Lower leg skin (tissue), 4 donors: Measurements from ENCODE around the gene ARHGAP8. TPM values are rescaled to one million over a fixed set of nuclear protein-coding genes. Genes with fewer than 3 reads are reported as not detected.

Experiments used
- DNase-seq, 2 donors: peaks; one replicate each; pipeline ENCODE4 v3.0.0-alpha.2; 2019; ENCODE audit warnings: low spot score in 2 of 2
- H3K4me3 ChIP-seq: fragments of 200-600 bp; sonication (generic); 2 replicates; pipeline ENCODE4 v1.5.1; 2017; ENCODE audit warnings: mild to moderate bottlenecking, low read depth; ENCODE audit not compliant: poor library complexity, severe bottlenecking
- CTCF ChIP-seq, 3 donors: fragments of 450-650 bp; IDR thresholded peaks; one replicate each; pipeline ENCODE4 v1.5.1; 2016; ENCODE audit warnings: antibody characterized with exemption in 3 of 3, mild to moderate bottlenecking in 3 of 3, moderate library complexity in 2 of 3
- POLR2A ChIP-seq, 2 donors: fragments of 450-650 bp; IDR thresholded peaks; one replicate each; pipeline ENCODE4 v1.6.1; 2016 to 2017; ENCODE audit warnings: antibody characterized with exemption in 2 of 2, mild to moderate bottlenecking in 1 of 2, moderate library complexity in 1 of 2
- WGBS, 2 donors: methylation state at CpG; one replicate each; pipeline ENCODE4 v1.1.5; 2018; 5-methylcytosine and 5-hydroxymethylcytosine counted together
- intact Hi-C: fragments of 100-400 bp; cut with DNase I; formaldehyde crosslinking; loops from one replicate; pipeline ENCODE4 v1.15.0; 2023; ENCODE audit warnings: low total_unique reads
- total RNA-seq, 4 donors: library from RNA; depleted of rRNA; stranded (reverse); fragments of >200 nt; gene quantifications; one replicate each; pipeline ENCODE4 v1.1.0, GENCODE V29; 2016

ARHGAP8 gene
- total RNA-seq, 4 donors from 2014 or later, result 2.9 to 3.4 (median 3.2) TPM

GRCh38 chr22:44764974-44765373, 12.6 kb downstream of the ARHGAP8 start:
- TF ChIP-seq POLR2A (IDR thresholded peaks at IDR 0.05) (no peak), CTCF (IDR thresholded peaks at IDR 0.05) (no peak)
- no peak overlapping the region for H3K4me3 ChIP-seq
- 51% methylated on average over 4 of the region's 4 CpGs for WGBS, 2 donors
- DNase-seq, result no peak
- intact Hi-C loops, result no loop called here

- WGBS, 2 donors, result 62 to 69% methylated on average over 21 to 23 of the region's 23 CpGs
- no peak for DNase-seq
- no peak for TF ChIP-seq CTCF (IDR thresholded peaks at IDR 0.05)
- TF ChIP-seq POLR2A (IDR thresholded peaks at IDR 0.05), result no peak
- intact Hi-C loops, result no loop called here
- no peak overlapping the region for H3K4me3 ChIP-seq
These were observed 13.4 kb downstream of the ARHGAP8 start for GRCh38 chr22:44765571-44766285.

- intact Hi-C loops, result no loop called here
- no peak for TF ChIP-seq CTCF (IDR thresholded peaks at IDR 0.05)
- no peak for TF ChIP-seq POLR2A (IDR thresholded peaks at IDR 0.05)
These were observed 20.7 kb downstream of the ARHGAP8 start for GRCh38 chr22:44773082-44773481.

GRCh38 chr22:44775862-44776261, 23.5 kb downstream of the ARHGAP8 start:
- intact Hi-C loops, result no loop called here
- no peak overlapping the region for H3K4me3 ChIP-seq
- no peak for DNase-seq
- 76% methylated on average over 5 of the region's 5 CpGs for WGBS, 2 donors
- TF ChIP-seq CTCF (IDR thresholded peaks at IDR 0.05), result no peak

More at GRCh38 chr22:44773082-44773481, 20.7 kb downstream of the ARHGAP8 start:
- no peak overlapping the region for H3K4me3 ChIP-seq
- 93 to 96% methylated on average over 1 of the region's 1 CpG for WGBS, 2 donors
- no peak for DNase-seq

GRCh38 chr22:44776605-44777363, 24.4 kb downstream of the ARHGAP8 start:
- no peak for TF ChIP-seq POLR2A (IDR thresholded peaks at IDR 0.05)
- no peak for TF ChIP-seq CTCF (IDR thresholded peaks at IDR 0.05)
- intact Hi-C loops, result no loop called here
- WGBS, 2 donors, result 80% methylated on average over 16 of the region's 16 CpGs
- no peak overlapping the region for H3K4me3 ChIP-seq
- no peak for DNase-seq
